Astrocyte (in vitro differentiated cells and primary cell): Measurements from ENCODE around the gene NDUFC1. TPM values are rescaled to one million over a fixed set of nuclear protein-coding genes. Genes with fewer than 3 reads are reported as not detected.

Experiments
- DNase-seq: peaks from one replicate; pipeline ENCODE4 v3.0.0-alpha.2; 2010; ENCODE audit warnings: low read depth
- FAIRE-seq: peaks from 2 replicates; lab custom pipeline; 2011; peaks lifted over from hg19 to GRCh38; lab: Jason Lieb, UNC
- H2AFZ ChIP-seq: 2 replicates; pipeline ENCODE4 v1.6.0; 2012; ENCODE audit warnings: low read depth, low read length, inconsistent platforms
- H3K27ac ChIP-seq: 2 replicates; pipeline ENCODE4 v1.5.1; 2011; ENCODE audit warnings: low read depth, low read length, inconsistent platforms
- H3K27me3 ChIP-seq: 2 replicates; pipeline ENCODE4 v1.6.0; 2011; ENCODE audit warnings: low read length, inconsistent platforms; ENCODE audit not compliant: insufficient read depth
- H3K36me3 ChIP-seq: 2 replicates; pipeline ENCODE4 v1.5.1; 2011; ENCODE audit warnings: low read length, inconsistent platforms; ENCODE audit not compliant: insufficient read depth
- H3K4me1 ChIP-seq: 2 replicates; pipeline ENCODE4 v1.5.1; 2011; ENCODE audit warnings: low read length, inconsistent platforms; ENCODE audit not compliant: insufficient read depth
- H3K4me2 ChIP-seq: 2 replicates; pipeline ENCODE4 v1.6.0; 2012; ENCODE audit warnings: low read length, inconsistent platforms
- H3K4me3 ChIP-seq: 2 replicates; pipeline ENCODE4 v1.5.1; 2011; ENCODE audit warnings: low read depth, mild to moderate bottlenecking, low read length, inconsistent platforms; ENCODE audit not compliant: insufficient read depth
- H3K79me2 ChIP-seq: 2 replicates; pipeline ENCODE4 v1.6.0; 2012; ENCODE audit warnings: mild to moderate bottlenecking, low read length, inconsistent platforms; ENCODE audit not compliant: insufficient read depth
- H3K9ac ChIP-seq: 2 replicates; pipeline ENCODE4 v1.6.0; 2012; ENCODE audit warnings: mild to moderate bottlenecking, low read length, inconsistent platforms
- H3K9me3 ChIP-seq: 2 replicates; pipeline ENCODE4 v1.5.1; 2012; ENCODE audit warnings: low read depth, mild to moderate bottlenecking, low read length, inconsistent platforms; ENCODE audit not compliant: insufficient read depth
- H4K20me1 ChIP-seq: 2 replicates; pipeline ENCODE4 v1.6.0; 2012; ENCODE audit warnings: low read length, inconsistent platforms; ENCODE audit not compliant: insufficient read depth
- H3K27ac Mint-ChIP-seq: one replicate; pipeline ENCODE4 v1.8.0; 2021; ENCODE audit warnings: mild to moderate bottlenecking, mixed read lengths; ENCODE audit not compliant: unreplicated experiment
- H3K27me3 Mint-ChIP-seq: one replicate; pipeline ENCODE4 v1.8.0; 2021; ENCODE audit warnings: low read depth, mixed read lengths; ENCODE audit not compliant: unreplicated experiment
- H3K36me3 Mint-ChIP-seq: one replicate; pipeline ENCODE4 v1.8.0; 2021; ENCODE audit warnings: low read depth, mixed read lengths; ENCODE audit not compliant: unreplicated experiment
- H3K4me1 Mint-ChIP-seq: one replicate; pipeline ENCODE4 v1.8.0; 2021; ENCODE audit warnings: low read depth, mixed read lengths; ENCODE audit not compliant: unreplicated experiment
- H3K4me3 Mint-ChIP-seq: one replicate; pipeline ENCODE4 v1.8.0; 2021; ENCODE audit warnings: mild to moderate bottlenecking, moderate library complexity, mixed read lengths; ENCODE audit not compliant: unreplicated experiment
- H3K9me3 Mint-ChIP-seq: one replicate; pipeline ENCODE4 v1.8.0; 2021; ENCODE audit warnings: mild to moderate bottlenecking, mixed read lengths; ENCODE audit not compliant: unreplicated experiment
- CTCF ChIP-seq: IDR thresholded peaks from 2 replicates; pipeline ENCODE4 v1.5.1; 2011; ENCODE audit warnings: low read depth, mild to moderate bottlenecking, inconsistent platforms, low read length, moderate library complexity; ENCODE audit not compliant: insufficient read depth
- EZH2 ChIP-seq: IDR thresholded peaks from 2 replicates; pipeline ENCODE4 v1.6.1; 2012; ENCODE audit warnings: mild to moderate bottlenecking, low read length, inconsistent platforms; ENCODE audit not compliant: insufficient read depth
- total RNA-seq: library from RNA; stranded (reverse); gene quantifications from 2 replicates; pipeline ENCODE4 v1.2.1, GENCODE V29; 2021

NDUFC1 gene
- total RNA-seq, 1 donor from 2014 or later, result 49.2 TPM

- FAIRE-seq, result no peak
- H3K4me1 Mint-ChIP-seq, result peaks cover 18% of the 10 kb centered on the region
Measured at GRCh38 chr4:139301113-139301820, 1.0 kb downstream of the NDUFC1 start, which contains the start of gene NAA15. NAA15 (plus strand) TSS chr4:139301505; CDS start chr4:139301778, 273 bp downstream.

DNA sequence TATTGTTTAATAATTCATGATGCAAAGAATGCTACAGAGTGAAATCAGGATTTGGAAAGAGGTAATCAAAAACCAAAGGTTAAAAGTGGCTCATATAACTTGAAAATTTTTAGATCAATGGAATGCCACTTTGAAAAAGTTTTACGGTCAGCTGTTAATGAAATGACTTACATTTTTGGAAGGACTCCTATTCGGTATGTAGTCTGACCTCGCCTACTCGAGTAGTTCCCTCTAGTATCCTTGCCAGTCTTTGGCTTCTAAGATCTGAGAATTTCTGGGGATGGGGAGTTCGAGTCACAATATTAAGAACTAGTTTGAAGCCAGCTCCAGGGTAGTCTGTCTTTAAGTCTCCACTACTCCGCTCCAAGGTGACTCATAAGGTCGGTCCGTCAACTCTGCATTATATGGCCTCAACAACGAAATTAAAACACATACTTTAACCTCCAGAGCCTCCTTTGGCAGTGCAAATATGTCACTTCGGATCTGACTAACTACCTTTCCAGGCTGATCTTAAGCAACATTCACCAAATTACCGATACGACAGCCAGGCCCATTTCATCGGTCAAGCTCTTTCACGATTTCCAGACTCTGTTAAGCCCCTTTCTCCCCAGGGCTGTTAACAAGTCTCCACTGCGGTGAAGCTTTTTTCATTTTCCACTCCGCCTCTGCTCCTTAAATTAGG is 1.7 kb downstream of the NDUFC1 start:
- H3K9ac ChIP-seq, result peak overlapping the region; percentile 97
- H3K9me3 ChIP-seq, result peaks cover 3% of the 10 kb centered on the region
- peak overlapping the region; percentile 96 for H3K4me2 ChIP-seq
- peak overlapping the region; percentile 85 for H3K4me3 ChIP-seq
- TF ChIP-seq CTCF (no peak), EZH2 (no peak)
- H3K4me3 Mint-ChIP-seq, result peak overlapping the region; percentile 99
- no peaks in the 10 kb centered on the region for H3K27me3 Mint-ChIP-seq
- peaks cover 25% of the 10 kb centered on the region for H3K4me1 Mint-ChIP-seq
- H3K79me2 ChIP-seq, result peaks cover 53% of the 10 kb centered on the region
- peaks cover 4% of the 10 kb centered on the region for H3K36me3 Mint-ChIP-seq
- H2AFZ ChIP-seq, result peak overlapping the region; percentile 82
- peak overlapping the region; percentile 93 for H3K27ac Mint-ChIP-seq
- H3K27me3 ChIP-seq, result no peaks in the 10 kb centered on the region
- FAIRE-seq, result no peak
- peaks cover 3% of the 10 kb centered on the region for H3K9me3 Mint-ChIP-seq
- peaks cover 25% of the 10 kb centered on the region for H3K4me1 ChIP-seq
- peak overlapping the region; percentile 85 for H3K27ac ChIP-seq
- DNase-seq, result peak; percentile 64
- peaks cover 33% of the 10 kb centered on the region for H4K20me1 ChIP-seq
- H3K36me3 ChIP-seq, result peaks cover 3% of the 10 kb centered on the region

More at GRCh38 chr4:139301113-139301820, 1.0 kb downstream of the NDUFC1 start, which contains the start of gene NAA15:
- H3K27ac ChIP-seq, result peak within 1 kb of the TSS; percentile 85
- H3K4me2 ChIP-seq, result peak within 1 kb of the TSS; percentile 96
- H3K27me3 ChIP-seq, result no peaks in the 10 kb centered on the region
- peaks cover 8% of the 10 kb centered on the region for H3K36me3 Mint-ChIP-seq
- peaks cover 3% of the 10 kb centered on the region for H3K36me3 ChIP-seq
- peaks cover 21% of the 10 kb centered on the region for H3K4me1 ChIP-seq
- peak within 1 kb of the TSS; percentile 82 for H2AFZ ChIP-seq
- peak within 1 kb of the TSS; percentile 93 for H3K27ac Mint-ChIP-seq
- H3K27me3 Mint-ChIP-seq, result no peaks in the 10 kb centered on the region
- peak within 1 kb of the TSS; percentile 85 for H3K4me3 ChIP-seq
- H3K4me3 Mint-ChIP-seq, result peak within 1 kb of the TSS; percentile 99
- H3K79me2 ChIP-seq, result peaks cover 60% of the 10 kb centered on the region
- H3K9me3 Mint-ChIP-seq, result peaks cover 4% of the 10 kb centered on the region
- H4K20me1 ChIP-seq, result peaks cover 40% of the 10 kb centered on the region
- TF ChIP-seq CTCF, result no peak
- TF ChIP-seq EZH2, result no peak
- H3K9me3 ChIP-seq, result peaks cover 3% of the 10 kb centered on the region
- peak within 1 kb of the TSS; percentile 97 for H3K9ac ChIP-seq
- DNase-seq, result peak; percentile 94
